Measurements from ENCODE around the gene TBC1D26. TPM values are rescaled to one million over a fixed set of nuclear protein-coding genes. Genes with fewer than 3 reads are reported as not detected.
"Not testable (repeated sequence)": the region's sequence is repeated elsewhere in the genome, so short reads cannot be mapped to it uniquely, and the experiment has no call there.

TBC1D26 gene
- total RNA-seq (2012; rRNA removed) (not detected in 2 replicates), polyA plus RNA-seq (2012; rRNA removed) (0.02 and 0.04 TPM in 2 replicates), Bru-seq, nascent RNA (percentile 11 among the genes with signal in this experiment), BruChase-seq, experiment 1, labeled RNA remaining after a 6-hour chase (percentile 21 among the genes with signal in this experiment), BruChase-seq, experiment 2, labeled RNA remaining after a 2-hour chase (percentile 18 among the genes with signal in this experiment)
- not detected in 2 replicates for polyA plus RNA-seq (2012; cell fraction: cytosol; rRNA removed)
- polyA plus RNA-seq (2012; cell fraction: nucleus; rRNA removed; ENCODE audit: low replicate concordance): 0.40 and 0.41 TPM in 2 replicates
- long read RNA-seq: 0 reads

- H3K4me1 ChIP-seq (ENCODE audit: control insufficient read depth, insufficient read depth, low read length); H3K4ac ChIP-seq (ENCODE audit: low read depth, low read length); intact Hi-C loops (cut with micrococcal nuclease); in situ Hi-C loops (cut with MboI; ENCODE audit: low sequenced_read_pairs); H4K8ac ChIP-seq (ENCODE audit: low read depth in 2 of 2, low read length in 2 of 2); H3K4me2 ChIP-seq (ENCODE audit: low read depth, low read length); H4K91ac ChIP-seq (ENCODE audit: insufficient read depth, low read depth, low read length); H3K4me3 ChIP-seq (ENCODE audit: insufficient read depth, low read depth, low read length); POLR2A ChIA-PET (ENCODE audit: unreplicated experiment); H4K20me1 ChIP-seq (ENCODE audit: insufficient read depth, low read length); H3K79me1 ChIP-seq (ENCODE audit: low read depth in 1 of 2, low read length in 2 of 2); H3K9ac ChIP-seq (ENCODE audit: low read depth, low read length); ATAC-seq (ENCODE audit: low read depth); H3K14ac ChIP-seq (replicated peaks; ENCODE audit: low read depth, low read length); H4K5ac ChIP-seq (ENCODE audit: low read depth, low read length); CTCF ChIA-PET; H2BK5ac ChIP-seq (ENCODE audit: low read depth, low read length, poor library complexity, severe bottlenecking); H3K23ac ChIP-seq (ENCODE audit: low read depth, low read length); dilution Hi-C loops (cut with HindIII; ENCODE audit: low sequenced_read_pairs, unreplicated experiment); DNase-seq; H3K56ac ChIP-seq (ENCODE audit: extremely low read depth, insufficient read depth, low read length); H2BK15ac ChIP-seq (ENCODE audit: low read depth, low read length); H2AK5ac ChIP-seq (ENCODE audit: low read depth, low read length); H2AK9ac ChIP-seq (replicated peaks; ENCODE audit: low read depth, low read length, poor library complexity); H3K27ac ChIP-seq (ENCODE audit: insufficient read depth, low read length); H3K9me1 ChIP-seq (ENCODE audit: insufficient read depth, low read length); H3K27me3 ChIP-seq (ENCODE audit: control insufficient read depth, insufficient read depth, low read length); H3K18ac ChIP-seq (ENCODE audit: low read depth, low read length); H2BK20ac ChIP-seq (ENCODE audit: low read depth, low read length); H3K9me3 ChIP-seq (ENCODE audit: control insufficient read depth, insufficient read depth, low read length); H2BK120ac ChIP-seq (ENCODE audit: low read depth, low read length); BruUV-seq (replicated peaks); H3K36me3 ChIP-seq (ENCODE audit: control insufficient read depth, insufficient read depth, low read length); H2AFZ ChIP-seq (replicated peaks; ENCODE audit: low read length, poor library complexity): not testable (repeated sequence)
- WGBS, 2 experiments (ENCODE audit: extremely low coverage in 2 of 2, insufficient read length in 1 of 2): no CpG with 5 or more reads among the region's 10 CpGs
Measured at GRCh38 chr17:15731900-15732299, at the start of gene TBC1D26. TBC1D26 (plus strand) TSS chr17:15732283; CDS start chr17:15735349, 3,066 bp downstream.

- H3K14ac ChIP-seq (replicated peaks; ENCODE audit: low read depth, low read length); H2BK120ac ChIP-seq (ENCODE audit: low read depth, low read length); in situ Hi-C loops (cut with MboI; ENCODE audit: low sequenced_read_pairs); H4K5ac ChIP-seq (ENCODE audit: low read depth, low read length); H2BK5ac ChIP-seq (ENCODE audit: low read depth, low read length, poor library complexity, severe bottlenecking); H3K27ac ChIP-seq (ENCODE audit: insufficient read depth, low read length); H3K9me1 ChIP-seq (ENCODE audit: insufficient read depth, low read length); H3K36me3 ChIP-seq (ENCODE audit: control insufficient read depth, insufficient read depth, low read length); POLR2A ChIA-PET (ENCODE audit: unreplicated experiment); intact Hi-C loops (cut with micrococcal nuclease); H4K20me1 ChIP-seq (ENCODE audit: insufficient read depth, low read length); H3K4ac ChIP-seq (ENCODE audit: low read depth, low read length); ATAC-seq (ENCODE audit: low read depth); H2BK15ac ChIP-seq (ENCODE audit: low read depth, low read length); H2AFZ ChIP-seq (replicated peaks; ENCODE audit: low read length, poor library complexity); BruUV-seq (replicated peaks); H2BK20ac ChIP-seq (ENCODE audit: low read depth, low read length); H3K9ac ChIP-seq (ENCODE audit: low read depth, low read length); H4K91ac ChIP-seq (ENCODE audit: insufficient read depth, low read depth, low read length); H3K4me2 ChIP-seq (ENCODE audit: low read depth, low read length); H3K18ac ChIP-seq (ENCODE audit: low read depth, low read length); H3K56ac ChIP-seq (ENCODE audit: extremely low read depth, insufficient read depth, low read length); H2AK5ac ChIP-seq (ENCODE audit: low read depth, low read length); H3K23ac ChIP-seq (ENCODE audit: low read depth, low read length); H3K4me1 ChIP-seq (ENCODE audit: control insufficient read depth, insufficient read depth, low read length); CTCF ChIA-PET; H2AK9ac ChIP-seq (replicated peaks; ENCODE audit: low read depth, low read length, poor library complexity); H3K4me3 ChIP-seq (ENCODE audit: insufficient read depth, low read depth, low read length); H3K27me3 ChIP-seq (ENCODE audit: control insufficient read depth, insufficient read depth, low read length); DNase-seq; dilution Hi-C loops (cut with HindIII; ENCODE audit: low sequenced_read_pairs, unreplicated experiment); H3K9me3 ChIP-seq (ENCODE audit: control insufficient read depth, insufficient read depth, low read length): not testable (repeated sequence)
- Histone ChIP-seq H4K8ac (ENCODE audit: low read depth in 2 of 2, low read length in 2 of 2) (peak overlapping the region in 1 of 2 experiments; percentile 77; a peak in 1 of 4 replicates), H3K79me1 (ENCODE audit: low read depth in 1 of 2, low read length in 2 of 2) (peaks cover 0 to 10% of the 10 kb centered on the region in 2 experiments; a peak in 1 of 4 replicates)
- no CpG with 5 or more reads among the region's 3 CpGs for WGBS, 2 experiments (ENCODE audit: extremely low coverage in 2 of 2, insufficient read length in 1 of 2)
Measured at GRCh38 chr17:15683135-15683534, 48.9 kb upstream of the TBC1D26 start.

All from IMR-90 (cell line).